OCI-LY1 (cell line): Measurements from ENCODE around the gene SPATA17.

ENCODE experiments used
- H2AFZ ChIP-seq: fragments of 200-600 bp; sonication (generic), shearing (Covaris generic); 2 replicates; pipeline ENCODE4 v1.6.0; 2014; ENCODE audit warnings: antibody characterized with exemption, mild to moderate bottlenecking, low read length
- H3F3A ChIP-seq: fragments of 200-600 bp; sonication (generic), shearing (Covaris generic); 2 replicates; pipeline ENCODE4 v1.6.0; 2014; ENCODE audit warnings: mild to moderate bottlenecking, antibody characterized with exemption, low read length, moderate library complexity; ENCODE audit not compliant: insufficient read depth
- H3K27ac ChIP-seq: fragments of 200-600 bp; sonication (generic); 2 replicates; pipeline ENCODE4 v1.5.1; 2014; ENCODE audit warnings: low read length, mixed run types, mild to moderate bottlenecking, low read depth; ENCODE audit not compliant: poor library complexity, severe bottlenecking
- H3K27me3 ChIP-seq: fragments of 200-600 bp; sonication (generic); 2 replicates; pipeline ENCODE4 v1.6.0; 2014; ENCODE audit warnings: antibody characterized with exemption, mild to moderate bottlenecking, low read length, moderate library complexity; ENCODE audit not compliant: insufficient read depth
- H3K36me3 ChIP-seq: fragments of 200-600 bp; sonication (generic); 2 replicates; pipeline ENCODE4 v1.6.1; 2014; ENCODE audit warnings: mild to moderate bottlenecking, antibody characterized with exemption, low read length, moderate library complexity, mixed read lengths; ENCODE audit not compliant: insufficient read depth
- H3K4me1 ChIP-seq: fragments of 200-600 bp; sonication (generic); 2 replicates; pipeline ENCODE4 v1.5.1; 2014; ENCODE audit warnings: mild to moderate bottlenecking, low read length, moderate library complexity; ENCODE audit not compliant: insufficient read depth, severe bottlenecking
- H3K4me2 ChIP-seq: fragments of 200-600 bp; sonication (generic), shearing (Covaris generic); 2 replicates; pipeline ENCODE4 v1.6.1; 2014; ENCODE audit warnings: low read length
- H3K4me3 ChIP-seq: fragments of 200-600 bp; sonication (generic); 2 replicates; pipeline ENCODE4 v1.5.1; 2014; ENCODE audit warnings: low read length, low read depth, mild to moderate bottlenecking, mixed read lengths; ENCODE audit not compliant: poor library complexity, severe bottlenecking
- H3K79me2 ChIP-seq: fragments of 200-600 bp; shearing (Covaris generic); 2 replicates; pipeline ENCODE4 v1.6.1; 2016; ENCODE audit warnings: mixed run types, low read length, mixed read lengths; ENCODE audit not compliant: insufficient read depth
- H3K9ac ChIP-seq: fragments of 200-600 bp; sonication (generic), shearing (Covaris generic); 2 replicates; pipeline ENCODE4 v1.6.1; 2014; ENCODE audit warnings: mild to moderate bottlenecking, low read length, mixed read lengths
- H3K9me2 ChIP-seq: fragments of 200-600 bp; sonication (generic), shearing (Covaris generic); 2 replicates; pipeline ENCODE4 v1.6.1; 2014; ENCODE audit warnings: low read depth, mild to moderate bottlenecking, low read length, mixed read lengths
- H3K9me3 ChIP-seq: fragments of 200-600 bp; shearing (Covaris generic); 2 replicates; pipeline ENCODE4 v1.6.1; 2014; ENCODE audit warnings: low read length, mixed read lengths
- H4K20me1 ChIP-seq: fragments of 200-600 bp; sonication (generic), shearing (Covaris generic); 2 replicates; pipeline ENCODE4 v1.6.0; 2016; ENCODE audit warnings: mild to moderate bottlenecking, low read length; ENCODE audit not compliant: insufficient read depth
- CTCF ChIP-seq: fragments of 200-600 bp; sonication (generic), shearing (Covaris generic); IDR thresholded peaks from 2 replicates; pipeline ENCODE4 v1.5.1; 2017; ENCODE audit warnings: mild to moderate bottlenecking, antibody characterized with exemption, low read length, moderate library complexity, mixed read lengths
- EZH2 ChIP-seq: fragments of 200-600 bp; sonication (generic), shearing (Covaris generic); IDR thresholded peaks from 2 replicates; pipeline ENCODE4 v1.8.0; 2017; ENCODE audit warnings: borderline replicate concordance, mixed run types, mild to moderate bottlenecking, antibody characterized with exemption, low read length, moderate library complexity, mixed read lengths

SPATA17 gene

GRCh38 chr1:217668351-217668940, 37.3 kb downstream of the SPATA17 start:
- Histone ChIP-seq H3K79me2 (no peaks in the 10 kb centered on the region), H3K9me3 (no peaks in the 10 kb centered on the region), H2AFZ (no peak overlapping the region), H3K27ac (no peak overlapping the region), H3K9me2 (no peaks in the 10 kb centered on the region), H3K36me3 (no peaks in the 10 kb centered on the region), H4K20me1 (no peaks in the 10 kb centered on the region), H3F3A (no peaks in the 10 kb centered on the region), H3K4me3 (no peak overlapping the region), H3K9ac (no peak overlapping the region), H3K27me3 (no peaks in the 10 kb centered on the region), H3K4me2 (no peak overlapping the region), H3K4me1 (no peaks in the 10 kb centered on the region)
- no peak for TF ChIP-seq CTCF
- TF ChIP-seq EZH2, result no peak

GRCh38 chr1:217673387-217673786, 42.2 kb downstream of the SPATA17 start:
- Histone ChIP-seq H3K9ac (no peak overlapping the region), H2AFZ (no peak overlapping the region), H3K4me3 (no peak overlapping the region), H3K27ac (no peak overlapping the region), H3K9me2 (no peaks in the 10 kb centered on the region), H3K27me3 (no peaks in the 10 kb centered on the region), H3F3A (no peaks in the 10 kb centered on the region), H4K20me1 (no peaks in the 10 kb centered on the region), H3K36me3 (no peaks in the 10 kb centered on the region), H3K4me1 (no peaks in the 10 kb centered on the region), H3K9me3 (no peaks in the 10 kb centered on the region), H3K79me2 (no peaks in the 10 kb centered on the region), H3K4me2 (no peak overlapping the region)
- TF ChIP-seq EZH2 (no peak), CTCF (no peak)

- no peaks in the 10 kb centered on the region for H3K36me3 ChIP-seq
- H3K79me2 ChIP-seq, result no peaks in the 10 kb centered on the region
- no peak overlapping the region for H3K4me3 ChIP-seq
- no peaks in the 10 kb centered on the region for H3K9me3 ChIP-seq
- H3K9ac ChIP-seq, result no peak overlapping the region
- no peak overlapping the region for H3K27ac ChIP-seq
- TF ChIP-seq EZH2, result no peak
- no peak for TF ChIP-seq CTCF
- no peak overlapping the region for H3K4me2 ChIP-seq
- no peaks in the 10 kb centered on the region for H4K20me1 ChIP-seq
- no peaks in the 10 kb centered on the region for H3K9me2 ChIP-seq
- H3F3A ChIP-seq, result no peaks in the 10 kb centered on the region
- no peaks in the 10 kb centered on the region for H3K27me3 ChIP-seq
- H2AFZ ChIP-seq, result no peak overlapping the region
- no peaks in the 10 kb centered on the region for H3K4me1 ChIP-seq
Observed at GRCh38 chr1:217674028-217674729, 43.0 kb downstream of the SPATA17 start.
